HG03060 (cell line): ENCODE measurements around the gene NID1.
"Not testable (repeated sequence)": the region's sequence is repeated elsewhere in the genome, so short reads cannot be mapped to it uniquely, and the experiment has no call there.

Experiments
- ATAC-seq: cut with Tn5 transposase; IDR thresholded peaks from one replicate; pipeline ENCODE4 v1.9.1; 2021; ENCODE audit warnings: low read depth, moderate number of reproducible peaks; ENCODE audit not compliant: unreplicated experiment

Gene NID1

DNA sequence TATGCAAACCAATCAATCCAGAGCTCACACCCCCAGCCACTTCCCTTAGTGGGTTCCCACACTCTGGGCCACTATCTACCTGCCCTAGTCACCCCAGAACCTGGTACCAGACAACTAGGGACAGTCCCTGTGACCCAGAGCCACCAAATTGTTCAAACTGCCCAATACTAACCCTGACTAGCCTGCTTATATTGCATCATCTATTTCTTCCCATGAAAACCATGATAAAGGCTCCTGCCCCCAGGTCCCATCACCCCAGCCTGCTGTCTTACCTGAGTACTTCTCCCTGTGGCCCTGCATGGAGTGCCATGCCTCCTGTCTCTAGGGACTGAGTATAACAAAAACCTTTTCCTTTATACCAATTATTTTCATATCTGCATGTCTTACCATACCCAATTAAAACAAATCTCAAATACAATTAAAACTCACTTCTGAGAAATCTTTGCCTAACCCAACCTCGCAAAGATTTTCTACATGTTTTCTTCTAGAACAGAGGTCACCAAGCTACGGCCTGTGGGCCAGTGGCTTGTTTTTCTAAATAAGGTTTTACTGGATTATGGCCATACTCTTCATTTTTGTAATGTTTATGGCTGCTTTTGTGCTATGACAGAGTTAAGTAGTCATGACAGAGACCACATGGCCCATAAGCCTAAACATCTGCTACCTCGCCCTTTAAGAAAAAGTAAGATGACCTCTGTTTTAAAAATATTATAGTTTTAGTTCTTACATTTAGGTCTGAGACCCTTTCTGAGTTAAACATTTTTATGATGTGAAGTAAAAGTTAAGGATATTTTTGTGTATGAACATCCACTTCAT is 31.0 kb upstream of the NID1 start:
- ATAC-seq, result no peak

DNA sequence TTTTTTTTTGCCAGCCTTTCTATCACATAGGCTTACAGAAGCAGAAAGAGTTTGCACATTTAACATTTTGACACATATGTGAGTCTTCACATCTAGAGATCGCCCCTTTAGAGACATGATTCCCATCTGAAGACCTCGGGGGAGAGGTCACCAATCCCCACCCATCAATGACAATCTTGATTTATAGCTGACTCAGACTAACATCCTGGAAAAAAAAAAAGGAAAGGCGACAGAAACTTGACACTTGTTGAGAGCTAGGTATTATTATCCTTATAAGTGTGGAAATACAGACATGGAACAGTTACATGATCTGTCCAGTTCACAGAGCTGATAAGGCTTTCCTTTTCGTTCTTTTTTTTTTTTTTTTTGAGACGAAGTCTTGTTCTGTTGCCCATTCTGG is 28.0 kb upstream of the NID1 start:
- ATAC-seq, result no peak

DNA sequence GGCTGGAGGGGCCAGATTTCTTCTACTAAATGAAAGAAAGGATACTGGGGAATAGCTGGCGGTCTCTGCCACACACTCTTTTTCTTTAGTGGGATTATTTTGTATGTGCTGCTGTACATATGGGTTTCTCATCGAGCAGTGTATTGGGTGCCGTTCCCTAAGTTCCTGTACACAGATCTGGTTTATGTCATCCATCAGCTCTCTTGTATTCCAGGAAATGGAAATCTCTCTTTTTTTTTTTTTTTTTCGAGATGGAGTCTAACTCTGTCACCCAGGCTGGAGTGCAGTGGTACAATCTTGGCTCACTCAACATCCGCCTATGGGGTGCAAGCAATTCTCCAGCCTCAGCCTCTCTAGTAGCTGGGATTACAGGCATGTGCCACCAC is 27.0 kb upstream of the NID1 start:
- ATAC-seq, result no peak

DNA sequence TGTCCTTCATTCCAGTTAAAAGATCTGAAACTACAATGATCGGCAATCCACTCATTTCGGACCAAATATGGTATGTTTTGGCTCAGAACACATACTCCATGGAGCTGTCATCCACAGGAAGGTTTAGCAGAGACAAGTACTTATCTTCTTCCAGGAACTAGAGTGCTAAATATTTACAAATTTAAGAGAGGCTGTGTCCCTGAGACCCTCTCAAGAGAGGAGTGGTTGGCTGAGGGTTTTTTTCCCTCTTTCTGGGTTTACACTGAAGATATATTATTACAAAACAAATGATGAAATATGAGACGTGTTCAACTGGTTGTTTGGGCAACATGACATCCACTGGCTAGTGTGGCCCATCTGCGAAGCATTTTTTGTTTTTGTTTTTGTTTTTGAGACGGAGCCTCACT is 25.9 kb upstream of the NID1 start:
- ATAC-seq, result no peak

DNA sequence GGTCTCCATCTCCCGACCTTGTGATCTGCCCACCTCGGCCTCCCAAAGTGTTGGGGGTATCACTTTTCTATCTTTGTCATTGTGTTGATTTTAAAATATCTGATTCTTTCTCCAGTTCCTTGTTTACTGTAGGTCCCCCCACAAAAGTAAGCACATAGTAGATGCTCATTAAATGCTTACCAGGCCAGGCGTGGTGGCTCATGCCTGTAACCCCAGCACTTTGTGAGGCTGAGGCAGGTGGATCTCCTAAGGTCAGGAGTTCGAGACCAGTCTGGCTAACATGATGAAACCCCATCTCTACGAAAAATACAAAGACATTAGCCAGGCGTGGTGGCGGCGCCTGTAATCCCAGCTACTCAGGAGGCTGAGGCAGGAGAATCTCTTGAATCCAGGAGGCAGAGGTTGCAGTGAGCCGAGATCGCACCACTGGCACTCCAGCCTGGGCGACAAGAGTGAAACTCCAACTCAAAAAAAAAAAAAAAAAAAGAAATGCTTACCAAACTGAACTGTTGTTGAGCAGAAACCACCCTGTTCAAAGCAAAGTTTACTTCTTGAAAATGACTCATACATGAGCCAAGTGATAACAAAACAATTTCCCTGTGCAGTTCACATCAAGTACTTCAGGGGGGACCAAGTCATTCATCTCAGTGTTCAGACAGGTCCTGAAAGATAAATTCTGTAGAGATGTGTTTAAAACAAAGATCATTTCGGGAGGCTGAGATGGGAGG is 24.3 kb upstream of the NID1 start:
- ATAC-seq, result no peak

DNA sequence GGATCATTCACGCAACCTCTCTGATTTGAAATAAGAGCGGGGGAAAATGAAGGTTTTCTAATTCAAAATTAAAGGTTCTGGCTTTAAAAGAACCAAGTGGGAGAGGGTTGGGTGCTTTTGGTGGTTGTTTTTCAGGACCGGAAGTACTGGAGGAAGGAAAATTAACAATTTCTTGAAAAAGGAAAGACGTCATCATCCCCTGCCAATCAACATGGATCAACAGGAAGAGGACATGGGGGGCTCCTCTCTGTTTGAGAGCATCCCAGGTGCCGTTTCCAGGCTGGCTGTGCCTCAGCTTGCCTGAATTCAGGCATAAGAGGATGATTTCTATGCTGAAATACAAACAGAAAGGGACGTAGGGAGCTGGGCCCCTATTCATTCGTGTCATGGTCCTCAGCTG is 21.6 kb upstream of the NID1 start:
- ATAC-seq, result no peak

DNA sequence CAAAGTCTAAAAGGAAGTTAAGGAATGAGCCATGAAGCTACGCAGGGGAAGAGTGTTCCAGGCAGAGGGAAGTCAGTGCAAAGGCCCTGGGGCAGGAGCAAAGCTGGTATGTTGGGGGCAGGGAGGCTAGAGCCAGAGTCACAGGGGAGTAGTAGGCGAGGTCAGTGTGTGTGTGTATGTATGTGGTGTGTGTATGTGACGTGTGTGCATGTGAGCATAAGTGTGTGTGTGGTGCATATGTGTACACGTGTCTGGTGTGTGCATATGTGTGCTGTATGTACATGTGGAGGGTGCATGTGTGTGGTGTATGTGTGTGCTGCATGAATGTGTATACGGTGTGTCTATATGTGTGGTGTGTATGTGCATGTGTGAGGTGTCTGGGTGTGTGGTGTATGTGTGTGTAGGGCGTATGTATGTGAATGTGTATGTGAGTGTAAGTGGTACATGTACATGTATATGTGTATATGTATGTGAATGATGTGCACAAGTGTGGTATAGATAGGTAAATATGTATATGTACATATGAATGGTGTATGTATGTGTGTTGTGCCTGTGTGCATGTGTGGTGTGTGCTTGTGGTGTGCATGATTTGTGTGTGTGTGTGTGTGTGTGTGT is 20.8 kb upstream of the NID1 start:
- ATAC-seq, result no peak

DNA sequence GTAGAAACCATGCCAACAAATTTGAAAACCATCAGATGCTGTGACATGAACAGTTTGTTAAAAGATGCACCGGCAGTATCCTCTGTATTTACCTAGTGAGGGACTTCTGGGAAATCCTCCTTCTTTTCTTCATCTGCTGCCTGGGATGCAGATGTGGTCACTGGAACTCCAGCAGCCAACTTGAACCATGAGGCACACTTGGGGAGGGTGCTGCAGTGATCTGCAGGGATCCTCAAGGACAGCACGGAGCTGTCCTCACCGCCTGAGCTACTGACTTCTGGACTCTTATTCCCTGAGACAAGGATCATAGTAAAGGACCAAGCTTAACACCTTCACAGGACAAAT is 19.5 kb upstream of the NID1 start:
- no peak for ATAC-seq

DNA sequence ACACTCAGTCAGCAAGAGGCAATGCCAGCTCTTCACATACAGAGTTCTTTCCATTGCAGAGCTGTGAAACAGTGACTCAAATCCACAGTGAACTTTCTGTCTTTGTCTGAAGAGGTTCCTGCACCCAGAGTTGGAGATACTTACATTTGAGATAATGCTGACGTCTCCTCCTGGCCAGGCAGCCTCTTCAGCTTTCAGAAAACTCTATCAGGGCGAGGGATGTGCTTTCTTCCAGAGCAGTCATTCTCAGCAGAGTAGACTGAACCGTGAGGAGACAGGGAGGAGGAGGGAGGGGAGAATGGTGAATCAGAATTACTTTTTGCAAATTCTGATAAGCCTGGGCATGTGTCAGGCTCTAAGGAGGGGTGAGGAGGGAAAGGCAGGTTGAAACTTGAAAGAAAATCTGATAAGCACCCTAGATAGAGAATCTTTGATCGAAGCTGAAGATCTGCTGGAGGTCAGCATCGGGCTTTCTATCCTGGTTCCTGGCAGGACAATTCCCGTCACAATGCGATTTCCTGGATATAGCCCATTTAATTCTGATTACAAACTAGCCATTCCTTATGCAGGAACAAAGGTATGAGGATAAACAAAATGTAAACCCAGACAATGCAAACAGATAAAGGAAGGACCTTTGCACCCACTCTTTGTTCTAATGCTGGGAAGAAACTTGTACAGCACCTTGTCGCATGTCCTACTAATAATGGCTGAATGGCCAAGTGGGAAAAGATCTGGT is 18.9 kb upstream of the NID1 start:
- no peak for ATAC-seq

DNA sequence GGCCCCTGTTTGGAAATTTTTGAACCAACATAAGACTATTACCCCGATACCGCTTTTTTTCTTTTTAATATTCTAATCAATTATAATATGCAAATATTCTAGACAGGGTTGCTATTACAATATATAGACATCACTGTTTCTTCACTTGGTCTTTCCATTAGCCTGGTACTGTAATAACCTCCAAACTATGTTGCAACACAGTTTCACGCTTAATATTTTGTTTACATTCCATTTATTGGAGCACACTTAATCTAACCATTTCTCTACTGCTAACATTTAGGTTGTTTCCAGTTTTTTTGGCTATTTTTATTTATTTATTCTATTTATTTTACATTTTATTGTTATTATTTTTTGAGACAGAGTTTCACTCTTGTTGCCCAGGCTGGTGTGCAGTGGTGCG is 17.6 kb upstream of the NID1 start:
- no peak for ATAC-seq

DNA sequence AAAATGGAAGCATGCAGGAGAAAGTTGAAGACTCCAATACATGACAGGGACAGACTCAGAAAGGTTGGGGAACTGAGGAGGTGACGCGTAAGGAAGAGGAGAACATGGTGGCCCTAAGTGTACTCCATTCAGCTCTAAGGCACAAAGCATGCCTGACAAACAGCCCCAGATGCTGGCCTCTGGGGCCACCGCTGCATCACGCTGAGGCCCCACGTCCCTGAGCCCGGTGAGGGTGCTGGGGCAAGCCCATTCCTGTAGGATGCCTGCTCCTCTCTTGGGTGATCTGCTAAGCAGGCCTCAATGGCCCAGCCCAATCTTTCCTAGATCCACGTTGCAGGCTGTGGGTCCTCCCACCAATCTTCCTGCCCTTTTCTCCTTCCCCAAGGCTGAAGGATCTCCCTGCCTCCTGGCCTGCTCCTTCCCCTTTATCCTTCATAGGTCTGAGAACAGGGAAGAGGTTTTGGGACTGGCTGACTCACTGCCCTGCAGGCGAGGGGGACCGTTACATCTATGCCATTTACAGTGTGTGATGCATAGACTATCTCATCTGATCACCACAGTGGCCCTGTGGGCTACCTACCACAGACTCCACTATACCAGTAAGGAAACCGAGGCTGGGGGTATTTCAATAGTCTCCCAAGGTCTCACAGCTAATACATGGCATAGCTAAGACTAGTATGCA is 16.8 kb upstream of the NID1 start:
- no peak for ATAC-seq

DNA sequence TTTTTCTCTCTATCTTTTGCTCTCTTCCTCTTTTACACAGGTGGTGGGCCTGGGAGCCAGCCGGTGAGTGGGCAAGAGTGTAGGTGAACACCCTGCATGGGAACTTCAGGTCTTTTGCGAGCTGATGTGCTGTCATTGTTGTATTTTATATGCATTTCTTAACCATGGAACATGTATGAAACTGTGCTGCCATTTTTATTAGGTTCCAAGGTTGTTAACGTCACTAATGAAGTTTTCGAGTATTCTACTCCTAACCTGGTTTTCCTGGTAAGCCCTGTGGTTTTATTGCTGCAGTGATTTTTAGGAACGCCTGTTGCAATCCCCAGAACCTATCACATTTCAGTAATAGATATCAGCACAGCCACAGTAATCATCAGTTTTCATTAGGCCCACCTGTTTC is 14.8 kb upstream of the NID1 start:
- no peak for ATAC-seq

DNA sequence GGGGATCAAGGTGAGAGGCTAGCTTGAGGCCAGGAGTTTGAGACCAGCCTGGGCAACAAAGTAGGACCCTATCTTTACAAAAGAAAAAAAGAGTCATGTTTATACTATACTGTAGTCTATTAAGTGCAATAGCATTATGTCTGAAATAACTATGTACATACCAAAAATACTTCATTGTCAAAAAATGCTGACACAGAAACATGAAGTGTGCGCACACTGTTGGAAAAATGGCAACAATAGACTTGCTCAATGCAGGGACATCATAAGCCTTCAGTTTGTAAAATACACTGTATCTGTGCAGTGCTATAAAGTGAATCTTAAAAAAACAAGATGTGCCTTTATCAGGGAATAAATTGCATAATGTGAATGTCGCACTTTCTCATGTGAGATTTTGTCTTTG is 14.1 kb upstream of the NID1 start:
- ATAC-seq, result no peak

DNA sequence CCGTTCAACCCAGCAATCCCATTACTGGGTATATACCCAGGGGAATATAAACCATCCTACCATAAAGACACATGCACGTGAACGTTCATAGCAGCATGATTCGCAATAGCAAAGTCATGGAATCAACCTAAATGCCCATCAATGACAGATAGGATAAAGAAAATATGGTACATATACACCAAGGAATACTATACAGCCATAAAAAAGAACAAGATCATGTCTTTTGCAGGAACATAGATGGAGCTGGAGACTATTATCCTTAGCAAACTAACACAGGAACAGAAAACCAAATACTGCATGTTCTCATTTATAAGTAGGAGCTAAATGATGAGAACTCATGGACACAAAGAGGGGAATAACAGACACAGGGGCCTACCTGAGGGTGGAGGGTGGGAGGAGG is 13.2 kb upstream of the NID1 start:
- not testable (repeated sequence) for ATAC-seq

DNA sequence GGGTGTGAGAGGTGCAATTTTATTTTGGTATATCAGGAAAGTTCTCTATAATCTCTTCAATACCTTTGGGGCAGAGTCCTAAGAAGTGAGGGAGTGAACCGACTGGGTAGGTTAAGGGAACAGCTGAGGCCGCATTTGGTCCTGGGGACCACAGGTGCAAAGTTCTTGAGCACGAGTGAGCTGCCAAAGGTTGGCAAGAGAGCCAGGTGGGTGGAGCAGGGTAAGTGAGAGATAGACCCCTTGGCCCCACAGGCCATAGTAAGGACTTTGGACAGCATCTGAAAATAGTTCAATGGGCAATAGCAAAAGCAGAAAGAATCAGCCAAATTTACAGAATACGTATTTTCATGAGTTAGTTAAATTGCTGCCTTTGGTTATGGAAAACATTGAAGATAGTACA is 11.0 kb upstream of the NID1 start:
- no peak for ATAC-seq

DNA sequence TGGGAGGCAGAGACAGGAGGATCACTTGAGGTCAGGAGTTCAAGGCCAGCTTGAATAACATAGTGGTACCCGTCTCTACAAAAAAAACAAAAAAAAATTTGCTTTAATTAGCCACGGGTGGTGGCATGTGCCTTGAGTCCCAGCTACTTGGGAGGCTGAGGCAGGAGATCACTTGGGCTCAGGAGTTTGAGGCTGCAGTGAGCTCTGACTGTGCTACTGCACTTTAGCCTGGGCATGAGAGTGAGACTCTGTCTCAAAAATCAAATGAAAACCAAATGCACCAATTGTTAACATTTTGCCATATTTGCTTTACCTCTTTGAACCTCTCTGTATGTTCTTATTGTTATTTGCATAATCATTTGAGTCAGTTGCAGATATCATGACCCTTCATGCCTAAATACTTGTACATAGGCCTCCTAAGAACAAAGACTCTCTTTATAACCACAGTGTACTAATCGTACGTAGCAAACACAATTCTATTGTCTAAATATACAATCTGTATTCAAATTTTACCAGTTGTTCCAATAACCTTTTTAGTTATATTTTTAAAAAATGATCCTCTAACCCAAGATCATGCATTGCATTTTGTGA is 8.5 kb upstream of the NID1 start:
- ATAC-seq, result no peak

DNA sequence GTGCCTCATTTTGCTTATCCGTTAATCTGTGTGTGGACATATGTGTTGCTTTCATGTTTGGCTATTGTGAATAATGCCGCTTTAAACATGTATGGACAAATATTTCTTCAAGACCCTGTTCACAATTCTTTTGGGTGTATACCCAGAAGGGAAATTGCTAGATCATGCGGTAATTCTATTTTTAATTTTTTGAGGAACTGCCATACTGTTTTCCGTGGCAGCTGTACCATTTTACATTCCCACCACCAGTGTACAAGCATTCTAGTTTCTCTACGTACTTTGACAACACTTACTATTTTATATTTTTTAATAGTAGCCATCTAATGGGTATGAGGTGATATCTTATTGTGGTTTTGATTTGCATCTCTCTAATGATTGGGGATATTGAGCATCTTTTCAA is 7.1 kb upstream of the NID1 start:
- no peak for ATAC-seq

DNA sequence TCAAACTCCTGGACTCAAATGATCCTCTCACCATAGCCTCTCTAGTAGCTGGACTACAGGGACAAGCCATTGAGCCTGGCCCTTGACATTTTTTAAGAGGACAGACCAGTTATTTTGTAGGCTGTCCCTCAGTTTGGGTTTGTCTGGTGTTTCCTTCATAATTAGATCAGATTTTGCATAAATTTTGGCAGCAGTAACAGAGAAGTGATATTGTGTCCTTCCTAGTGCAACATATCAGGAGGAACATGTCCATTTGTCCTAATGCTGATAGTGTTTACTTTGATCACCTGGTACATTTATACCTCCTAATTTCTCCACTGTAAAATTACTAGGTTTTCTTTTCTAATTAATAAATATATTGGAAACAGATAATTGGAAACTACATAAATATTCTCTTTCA is 5.9 kb upstream of the NID1 start:
- ATAC-seq, result no peak

DNA sequence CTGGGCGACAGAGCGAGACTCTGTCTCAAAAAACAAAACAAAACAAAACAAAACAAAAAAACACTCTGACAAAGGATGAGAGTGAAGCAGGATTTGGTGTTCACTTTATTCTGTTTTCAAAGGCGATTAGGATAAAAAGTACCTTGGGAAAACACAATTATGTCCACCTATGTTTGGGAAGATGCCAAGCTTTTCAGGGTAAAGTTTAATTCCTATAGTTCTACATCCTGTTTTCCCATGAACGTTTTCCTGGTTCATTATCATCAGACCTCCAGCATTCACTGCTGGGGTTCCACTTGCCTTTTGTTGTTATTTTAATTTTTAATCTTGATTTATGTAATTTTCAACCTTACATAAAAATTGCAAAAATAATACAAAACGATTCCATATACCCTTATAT is 4.9 kb upstream of the NID1 start:
- ATAC-seq, result no peak

DNA sequence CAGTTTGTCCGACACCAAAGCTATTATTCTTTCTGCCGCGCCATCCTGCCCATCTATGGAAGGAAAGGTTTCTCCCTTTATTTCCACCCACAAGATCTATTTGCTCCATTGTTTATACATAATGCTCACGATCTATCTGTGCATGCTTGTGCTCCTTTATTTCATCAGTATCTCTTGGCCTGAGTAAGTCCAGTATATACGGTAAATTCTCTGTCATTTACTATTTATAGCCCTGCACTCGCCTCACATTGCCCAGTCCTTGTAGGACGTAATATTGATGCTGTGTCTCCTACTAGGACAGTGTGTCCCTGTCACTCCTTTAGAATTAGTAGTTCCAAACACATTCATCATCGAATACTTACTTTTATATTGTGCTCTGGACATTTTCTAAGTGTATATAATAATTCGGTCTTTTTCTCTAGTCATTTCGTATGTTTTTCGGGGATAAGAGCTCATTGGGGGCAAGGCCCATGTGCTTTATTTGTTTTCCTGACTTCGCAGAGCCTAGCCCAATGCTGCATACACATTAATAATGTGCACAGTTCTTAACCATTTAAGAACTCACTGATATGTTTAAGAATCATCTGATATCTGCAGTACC is 3.1 kb upstream of the NID1 start:
- ATAC-seq, result no peak
